Measurements from ENCODE around the gene ST3GAL3.

Gene ST3GAL3

GRCh38 chr1:43850591-43851233 lies 143.4 kb downstream of the ST3GAL3 start:
- H3K36me3 ChIP-seq (ENCODE audit: insufficient read depth, insufficient read length, low read length) = no peaks in the 10 kb centered on the region
- no peak for TF ChIP-seq ZNF274 (IDR thresholded peaks at IDR 0.05; ENCODE audit: low read depth, low read length)
- TF ChIP-seq YY1 (IDR thresholded peaks at IDR 0.05; ENCODE audit: insufficient read depth, insufficient read length) = no peak
- TF ChIP-seq SUZ12 (IDR thresholded peaks at IDR 0.05; ENCODE audit: extremely low read depth, insufficient read depth, insufficient read length) = no peak
- no peak overlapping the region for H3K9ac ChIP-seq (ENCODE audit: insufficient read length, low read depth)

GRCh38 chr1:43851561-43852338 lies 144.4 kb downstream of the ST3GAL3 start:
- H3K9ac ChIP-seq (ENCODE audit: insufficient read length, low read depth) = no peak overlapping the region
- H3K36me3 ChIP-seq (ENCODE audit: insufficient read depth, insufficient read length, low read length) = no peaks in the 10 kb centered on the region
- TF ChIP-seq YY1 (IDR thresholded peaks at IDR 0.05; ENCODE audit: insufficient read depth, insufficient read length) (no peak), SUZ12 (IDR thresholded peaks at IDR 0.05; ENCODE audit: extremely low read depth, insufficient read depth, insufficient read length) (no peak), ZNF274 (IDR thresholded peaks at IDR 0.05; ENCODE audit: low read depth, low read length) (no peak)
- no peak for DNase-seq (ENCODE audit: low read depth, low spot score)
- H3K27me3 ChIP-seq (ENCODE audit: insufficient read depth, insufficient read length) = no peaks in the 10 kb centered on the region
- H3K9me3 ChIP-seq (ENCODE audit: insufficient read depth, low read length) = no peaks in the 10 kb centered on the region
- no peaks in the 10 kb centered on the region for H3K4me1 ChIP-seq (ENCODE audit: insufficient read depth, insufficient read length)
- H3K4me3 ChIP-seq (ENCODE audit: insufficient read length, low read depth) = no peak overlapping the region

More at GRCh38 chr1:43850591-43851233, 143.4 kb downstream of the ST3GAL3 start:
- H3K9me3 ChIP-seq (ENCODE audit: insufficient read depth, low read length) = no peaks in the 10 kb centered on the region
- no peak overlapping the region for H3K4me3 ChIP-seq (ENCODE audit: insufficient read length, low read depth)
- H3K4me1 ChIP-seq (ENCODE audit: insufficient read depth, insufficient read length) = no peaks in the 10 kb centered on the region
- no peak for DNase-seq (ENCODE audit: low read depth, low spot score)
- H3K27me3 ChIP-seq (ENCODE audit: insufficient read depth, insufficient read length) = no peaks in the 10 kb centered on the region

GRCh38 chr1:43853161-43853921 lies 146.0 kb downstream of the ST3GAL3 start:
- Histone ChIP-seq H3K36me3 (ENCODE audit: insufficient read depth, insufficient read length, low read length) (no peaks in the 10 kb centered on the region), H3K9me3 (ENCODE audit: insufficient read depth, low read length) (no peaks in the 10 kb centered on the region), H3K4me1 (ENCODE audit: insufficient read depth, insufficient read length) (peaks cover 2% of the 10 kb centered on the region), H3K9ac (ENCODE audit: insufficient read length, low read depth) (no peak overlapping the region), H3K27me3 (ENCODE audit: insufficient read depth, insufficient read length) (no peaks in the 10 kb centered on the region), H3K4me3 (ENCODE audit: insufficient read length, low read depth) (no peak overlapping the region)
- no peak for DNase-seq (ENCODE audit: low read depth, low spot score)
- no peak for TF ChIP-seq ZNF274 (IDR thresholded peaks at IDR 0.05; ENCODE audit: low read depth, low read length)
- no peak for TF ChIP-seq YY1 (IDR thresholded peaks at IDR 0.05; ENCODE audit: insufficient read depth, insufficient read length)
- TF ChIP-seq SUZ12 (IDR thresholded peaks at IDR 0.05; ENCODE audit: extremely low read depth, insufficient read depth, insufficient read length) = no peak

GRCh38 chr1:43854473-43854872 lies 147.1 kb downstream of the ST3GAL3 start:
- no peaks in the 10 kb centered on the region for H3K9me3 ChIP-seq (ENCODE audit: insufficient read depth, low read length)
- no peaks in the 10 kb centered on the region for H3K27me3 ChIP-seq (ENCODE audit: insufficient read depth, insufficient read length)
- no peak for TF ChIP-seq YY1 (IDR thresholded peaks at IDR 0.05; ENCODE audit: insufficient read depth, insufficient read length)
- no peak for TF ChIP-seq ZNF274 (IDR thresholded peaks at IDR 0.05; ENCODE audit: low read depth, low read length)
- no peak for TF ChIP-seq SUZ12 (IDR thresholded peaks at IDR 0.05; ENCODE audit: extremely low read depth, insufficient read depth, insufficient read length)
- H3K4me3 ChIP-seq (ENCODE audit: insufficient read length, low read depth) = no peak overlapping the region
- peaks cover 9% of the 10 kb centered on the region for H3K4me1 ChIP-seq (ENCODE audit: insufficient read depth, insufficient read length)
- H3K36me3 ChIP-seq (ENCODE audit: insufficient read depth, insufficient read length, low read length) = peaks cover under 1% of the 10 kb centered on the region
- no peak for DNase-seq (ENCODE audit: low read depth, low spot score)
- no peak overlapping the region for H3K9ac ChIP-seq (ENCODE audit: insufficient read length, low read depth)

DNA sequence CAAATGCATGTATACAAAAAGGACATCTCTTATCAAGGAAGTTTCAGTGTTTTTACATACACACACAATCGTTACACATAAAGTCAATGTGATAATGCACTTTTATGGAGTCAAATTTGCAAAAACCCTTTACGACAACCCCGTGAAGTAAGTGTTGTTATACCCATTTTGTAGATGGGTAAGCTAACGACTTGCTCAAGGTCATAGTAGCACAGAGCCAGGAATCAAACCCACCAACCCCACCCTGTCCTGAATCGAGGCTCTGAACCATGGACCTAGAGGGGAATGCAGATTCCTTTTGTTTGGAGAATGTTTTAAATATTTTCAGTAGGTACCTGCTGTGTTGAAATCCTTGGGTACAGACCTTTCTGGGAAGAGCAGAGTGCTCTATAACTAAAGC lies 148.9 kb downstream of the ST3GAL3 start:
- no peak for TF ChIP-seq YY1 (IDR thresholded peaks at IDR 0.05; ENCODE audit: insufficient read depth, insufficient read length)
- no peak for TF ChIP-seq ZNF274 (IDR thresholded peaks at IDR 0.05; ENCODE audit: low read depth, low read length)
- TF ChIP-seq SUZ12 (IDR thresholded peaks at IDR 0.05; ENCODE audit: extremely low read depth, insufficient read depth, insufficient read length) = no peak
- H3K4me1 ChIP-seq (ENCODE audit: insufficient read depth, insufficient read length) = peaks cover 9% of the 10 kb centered on the region

DNA sequence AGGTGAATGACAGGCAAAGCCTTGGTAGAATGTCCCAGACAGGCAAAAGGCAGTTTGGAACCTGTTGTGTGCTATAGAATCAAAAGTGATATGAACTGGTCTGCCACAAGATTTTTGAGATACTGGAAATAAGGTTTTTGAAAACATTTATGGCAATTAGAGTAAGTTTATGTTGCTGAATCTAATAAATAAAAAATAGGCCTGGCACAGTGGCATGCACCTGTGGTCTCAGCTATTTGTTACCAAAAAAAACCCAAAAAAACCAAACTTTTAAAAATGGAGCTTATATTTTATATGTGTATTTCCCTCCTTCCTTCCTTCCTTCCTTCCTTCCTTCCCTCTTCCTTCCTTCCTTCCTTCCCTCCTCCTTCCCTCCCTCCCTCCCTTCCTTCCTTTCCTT lies 149.8 kb downstream of the ST3GAL3 start:
- peaks cover 4% of the 10 kb centered on the region for H3K36me3 ChIP-seq (ENCODE audit: insufficient read depth, insufficient read length, low read length)
- no peaks in the 10 kb centered on the region for H3K27me3 ChIP-seq (ENCODE audit: insufficient read depth, insufficient read length)
- no peaks in the 10 kb centered on the region for H3K9me3 ChIP-seq (ENCODE audit: insufficient read depth, low read length)
- TF ChIP-seq ZNF274 (IDR thresholded peaks at IDR 0.05; ENCODE audit: low read depth, low read length) = no peak
- no peak for TF ChIP-seq YY1 (IDR thresholded peaks at IDR 0.05; ENCODE audit: insufficient read depth, insufficient read length)
- TF ChIP-seq SUZ12 (IDR thresholded peaks at IDR 0.05; ENCODE audit: extremely low read depth, insufficient read depth, insufficient read length) = no peak
- no peak for DNase-seq (ENCODE audit: low read depth, low spot score)
- H3K9ac ChIP-seq (ENCODE audit: insufficient read length, low read depth) = no peak overlapping the region
- H3K4me1 ChIP-seq (ENCODE audit: insufficient read depth, insufficient read length) = peaks cover 9% of the 10 kb centered on the region
- H3K4me3 ChIP-seq (ENCODE audit: insufficient read length, low read depth) = no peak overlapping the region

More for the DNA sequence above, 148.9 kb downstream of the ST3GAL3 start:
- Histone ChIP-seq H3K9me3 (ENCODE audit: insufficient read depth, low read length) (no peaks in the 10 kb centered on the region), H3K27me3 (ENCODE audit: insufficient read depth, insufficient read length) (no peaks in the 10 kb centered on the region), H3K36me3 (ENCODE audit: insufficient read depth, insufficient read length, low read length) (peaks cover 4% of the 10 kb centered on the region), H3K9ac (ENCODE audit: insufficient read length, low read depth) (no peak overlapping the region), H3K4me3 (ENCODE audit: insufficient read length, low read depth) (no peak overlapping the region)
- DNase-seq (ENCODE audit: low read depth, low spot score) = no peak

Data from NT2/D1 (cell line).